ENCODE measurements around the gene POLR1D.

DNA sequence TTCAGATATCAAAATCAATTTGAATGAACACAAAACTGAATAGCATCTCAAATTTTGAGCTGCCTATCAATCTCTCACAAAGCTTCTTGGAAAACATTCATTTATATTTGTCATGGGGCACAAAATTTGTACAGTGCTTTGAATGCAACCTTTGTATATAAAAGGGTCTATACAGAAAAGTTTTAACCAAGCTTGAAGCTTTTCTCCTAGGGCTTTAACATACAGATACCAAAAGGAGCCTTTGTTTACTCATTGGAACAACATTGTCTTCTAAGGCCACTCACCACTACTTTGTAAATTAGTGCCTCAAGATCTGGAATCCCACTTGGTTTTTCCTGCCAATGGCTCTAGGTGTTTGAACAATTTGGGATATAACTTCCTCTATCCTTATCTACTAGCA lies 22.6 kb upstream of the POLR1D start:
- TF ChIP-seq, protein P1, sequence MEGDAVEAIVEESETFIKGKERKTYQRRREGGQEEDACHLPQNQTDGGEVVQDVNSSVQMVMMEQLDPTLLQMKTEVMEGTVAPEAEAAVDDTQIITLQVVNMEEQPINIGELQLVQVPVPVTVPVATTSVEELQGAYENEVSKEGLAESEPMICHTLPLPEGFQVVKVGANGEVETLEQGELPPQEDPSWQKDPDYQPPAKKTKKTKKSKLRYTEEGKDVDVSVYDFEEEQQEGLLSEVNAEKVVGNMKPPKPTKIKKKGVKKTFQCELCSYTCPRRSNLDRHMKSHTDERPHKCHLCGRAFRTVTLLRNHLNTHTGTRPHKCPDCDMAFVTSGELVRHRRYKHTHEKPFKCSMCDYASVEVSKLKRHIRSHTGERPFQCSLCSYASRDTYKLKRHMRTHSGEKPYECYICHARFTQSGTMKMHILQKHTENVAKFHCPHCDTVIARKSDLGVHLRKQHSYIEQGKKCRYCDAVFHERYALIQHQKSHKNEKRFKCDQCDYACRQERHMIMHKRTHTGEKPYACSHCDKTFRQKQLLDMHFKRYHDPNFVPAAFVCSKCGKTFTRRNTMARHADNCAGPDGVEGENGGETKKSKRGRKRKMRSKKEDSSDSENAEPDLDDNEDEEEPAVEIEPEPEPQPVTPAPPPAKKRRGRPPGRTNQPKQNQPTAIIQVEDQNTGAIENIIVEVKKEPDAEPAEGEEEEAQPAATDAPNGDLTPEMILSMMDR (IDR thresholded peaks at IDR 0.05; ENCODE audit: low read depth, low read length, missing input control): no peak
- TF ChIP-seq, protein P2, sequence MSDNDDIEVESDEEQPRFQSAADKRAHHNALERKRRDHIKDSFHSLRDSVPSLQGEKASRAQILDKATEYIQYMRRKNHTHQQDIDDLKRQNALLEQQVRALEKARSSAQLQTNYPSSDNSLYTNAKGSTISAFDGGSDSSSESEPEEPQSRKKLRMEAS (IDR thresholded peaks at IDR 0.05): no peak
- TF ChIP-seq EGR1 (IDR thresholded peaks at IDR 0.05; ENCODE audit: low read depth in 2 of 2): no peak
- no peak for TF ChIP-seq YY1 (IDR thresholded peaks at IDR 0.05)
- TF ChIP-seq, protein P3, sequence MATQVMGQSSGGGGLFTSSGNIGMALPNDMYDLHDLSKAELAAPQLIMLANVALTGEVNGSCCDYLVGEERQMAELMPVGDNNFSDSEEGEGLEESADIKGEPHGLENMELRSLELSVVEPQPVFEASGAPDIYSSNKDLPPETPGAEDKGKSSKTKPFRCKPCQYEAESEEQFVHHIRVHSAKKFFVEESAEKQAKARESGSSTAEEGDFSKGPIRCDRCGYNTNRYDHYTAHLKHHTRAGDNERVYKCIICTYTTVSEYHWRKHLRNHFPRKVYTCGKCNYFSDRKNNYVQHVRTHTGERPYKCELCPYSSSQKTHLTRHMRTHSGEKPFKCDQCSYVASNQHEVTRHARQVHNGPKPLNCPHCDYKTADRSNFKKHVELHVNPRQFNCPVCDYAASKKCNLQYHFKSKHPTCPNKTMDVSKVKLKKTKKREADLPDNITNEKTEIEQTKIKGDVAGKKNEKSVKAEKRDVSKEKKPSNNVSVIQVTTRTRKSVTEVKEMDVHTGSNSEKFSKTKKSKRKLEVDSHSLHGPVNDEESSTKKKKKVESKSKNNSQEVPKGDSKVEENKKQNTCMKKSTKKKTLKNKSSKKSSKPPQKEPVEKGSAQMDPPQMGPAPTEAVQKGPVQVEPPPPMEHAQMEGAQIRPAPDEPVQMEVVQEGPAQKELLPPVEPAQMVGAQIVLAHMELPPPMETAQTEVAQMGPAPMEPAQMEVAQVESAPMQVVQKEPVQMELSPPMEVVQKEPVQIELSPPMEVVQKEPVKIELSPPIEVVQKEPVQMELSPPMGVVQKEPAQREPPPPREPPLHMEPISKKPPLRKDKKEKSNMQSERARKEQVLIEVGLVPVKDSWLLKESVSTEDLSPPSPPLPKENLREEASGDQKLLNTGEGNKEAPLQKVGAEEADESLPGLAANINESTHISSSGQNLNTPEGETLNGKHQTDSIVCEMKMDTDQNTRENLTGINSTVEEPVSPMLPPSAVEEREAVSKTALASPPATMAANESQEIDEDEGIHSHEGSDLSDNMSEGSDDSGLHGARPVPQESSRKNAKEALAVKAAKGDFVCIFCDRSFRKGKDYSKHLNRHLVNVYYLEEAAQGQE (IDR thresholded peaks at IDR 0.05): no peak
- TF ChIP-seq RAD21 (IDR thresholded peaks at IDR 0.05): no peak
- TF ChIP-seq TAF1 (conservative IDR thresholded peaks at IDR 0.05): no peak
- TF ChIP-seq, protein P4, sequence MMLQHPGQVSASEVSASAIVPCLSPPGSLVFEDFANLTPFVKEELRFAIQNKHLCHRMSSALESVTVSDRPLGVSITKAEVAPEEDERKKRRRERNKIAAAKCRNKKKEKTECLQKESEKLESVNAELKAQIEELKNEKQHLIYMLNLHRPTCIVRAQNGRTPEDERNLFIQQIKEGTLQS (IDR thresholded peaks at IDR 0.05): no peak
- TF ChIP-seq JUND (IDR thresholded peaks at IDR 0.05): no peak
- no peak for TF ChIP-seq SP1 (IDR thresholded peaks at IDR 0.05)
